GM12878 (cell line): ENCODE data around the gene FBXW8. TPM values are rescaled to one million over a fixed set of nuclear protein-coding genes. Genes with fewer than 3 reads are reported as not detected.

Experiments
- ATF2 ChIP-seq: IDR thresholded peaks from 2 replicates; pipeline ENCODE4 v1.6.1; 2012; ENCODE audit warnings: low read length, inconsistent platforms
- CEBPZ ChIP-seq: fragments of 150-350 bp; IDR thresholded peaks from 2 replicates; pipeline ENCODE4 v1.6.1; 2016; ENCODE audit warnings: low read depth, low read length
- CREB1 ChIP-seq: IDR thresholded peaks from 2 replicates; pipeline ENCODE4 v1.6.1; 2012; ENCODE audit warnings: low read depth, mild to moderate bottlenecking, inconsistent platforms
- HSF1 ChIP-seq: fragments of 150-350 bp; IDR thresholded peaks from 2 replicates; pipeline ENCODE4 v1.6.1; 2014; ENCODE audit warnings: mild to moderate bottlenecking, low read depth, low read length
- KDM1A ChIP-seq: fragments of 200-600 bp; sonication (generic); IDR thresholded peaks from 2 replicates; pipeline ENCODE4 v1.6.1; 2016; ENCODE audit warnings: borderline replicate concordance
- NR2C1 ChIP-seq: fragments of 450-650 bp; IDR thresholded peaks from 2 replicates; pipeline ENCODE4 v1.6.1; 2017; ENCODE audit warnings: antibody characterized with exemption, mild to moderate bottlenecking, moderate library complexity
- NR2C2 ChIP-seq: IDR thresholded peaks from 2 replicates; pipeline ENCODE4 v1.6.1; 2011; ENCODE audit warnings: borderline replicate concordance, low read depth; ENCODE audit not compliant: control insufficient read depth, insufficient read length
- PAX5 ChIP-seq: IDR thresholded peaks from 2 replicates; pipeline ENCODE4 v1.6.1; 2011; ENCODE audit warnings: low read depth, low read length, borderline replicate concordance
- PRDM15 ChIP-seq: fragments of 450-650 bp; formaldehyde crosslinking; IDR thresholded peaks from 2 replicates; pipeline ENCODE4 v1.4.0; 2020; ENCODE audit warnings: mild to moderate bottlenecking, moderate library complexity
- SREBF2 ChIP-seq: IDR thresholded peaks from 2 replicates; pipeline ENCODE4 v1.6.1; 2012; ENCODE audit warnings: mild to moderate bottlenecking, low read length
- STAT1 ChIP-seq: fragments of 450-650 bp; conservative IDR thresholded peaks from 2 replicates; pipeline ENCODE4 v1.6.1; 2014; ENCODE audit warnings: antibody characterized with exemption, mild to moderate bottlenecking
- SUPT20H ChIP-seq: IDR thresholded peaks from 2 replicates; pipeline ENCODE4 v1.6.1; 2011; ENCODE audit warnings: low read depth, mild to moderate bottlenecking, low read length, moderate library complexity, borderline replicate concordance; ENCODE audit not compliant: control insufficient read depth
- TARDBP ChIP-seq: IDR thresholded peaks from 2 replicates; pipeline ENCODE4 v1.6.1; 2016; ENCODE audit warnings: borderline replicate concordance
- ZNF592 ChIP-seq: fragments of 450-650 bp; IDR thresholded peaks from 2 replicates; pipeline ENCODE4 v1.6.1; 2017; ENCODE audit warnings: mild to moderate bottlenecking, moderate library complexity
- polyA plus RNA-seq, 11 experiments: library from polyadenylated mRNA; depleted of rRNA in 4 of 11; unstranded in 6 of 11; stranded (reverse) in 5 of 11; fragments of >200 nt; fragmentation: Nextera tagmentation in 4 of 11; fragmentation: Illumina TruSeq in 1 of 11; extraction: Ambion mirVana in 4 of 11; extraction: Trizol in 1 of 11; gene quantifications; 1 replicate in 1 of 11; 2 replicates in 10 of 11; pipeline versions ENCODE4 v1.2.1 to v1.2.3, GENCODE V29; 2011 to 2016; ENCODE audit warnings: inconsistent platforms in 2 of 11, missing spikeins in 2 of 11, low read depth in 1 of 11
- total RNA-seq, 4 experiments: library from RNA; depleted of rRNA in 3 of 4; stranded (reverse); fragments of >200 nt in 3 of 4; fragmentation: Illumina TruSeq in 1 of 4; extraction: Trizol in 1 of 4; gene quantifications; 2 replicates each; pipeline versions ENCODE4 v1.2.1 to v1.2.3, GENCODE V29; 2013 to 2021

Gene FBXW8
- total and polyA plus RNA-seq, 10 of the 15 experiments (the other 5 are each of a cell fraction or from before 2014, with no cell fraction given) = 0.49 to 7.5 (median 4.4) TPM

GRCh38 chr12:116861320-116861719 lies 49.4 kb upstream of the FBXW8 start (continued):
- no peak for TF ChIP-seq PRDM15 (CRISPR knock-in tag)
- TF ChIP-seq PAX5 = peak; percentile 48; the same call in 1 of the 2 replicates
- no peak for TF ChIP-seq NR2C2
- no peak for TF ChIP-seq STAT1
- no peak for TF ChIP-seq SREBF2
- TF ChIP-seq CREB1 = peak; percentile 80
- TF ChIP-seq NR2C1 = no peak
- TF ChIP-seq SUPT20H = no peak
- TF ChIP-seq TARDBP = no peak
- TF ChIP-seq ZNF592 = no peak
- no peak for TF ChIP-seq HSF1
- no peak for TF ChIP-seq KDM1A
- TF ChIP-seq CEBPZ = no peak
- peak; percentile 89 for TF ChIP-seq ATF2
